ENCODE results near the gene RPE65. TPM values are rescaled to one million over a fixed set of nuclear protein-coding genes. Genes with fewer than 3 reads are reported as not detected.

The RPE65 gene
- total and polyA plus RNA-seq, 2 of the 8 experiments (the other 6 are each of a cell fraction or from before 2014, with no cell fraction given) = not detected

DNA sequence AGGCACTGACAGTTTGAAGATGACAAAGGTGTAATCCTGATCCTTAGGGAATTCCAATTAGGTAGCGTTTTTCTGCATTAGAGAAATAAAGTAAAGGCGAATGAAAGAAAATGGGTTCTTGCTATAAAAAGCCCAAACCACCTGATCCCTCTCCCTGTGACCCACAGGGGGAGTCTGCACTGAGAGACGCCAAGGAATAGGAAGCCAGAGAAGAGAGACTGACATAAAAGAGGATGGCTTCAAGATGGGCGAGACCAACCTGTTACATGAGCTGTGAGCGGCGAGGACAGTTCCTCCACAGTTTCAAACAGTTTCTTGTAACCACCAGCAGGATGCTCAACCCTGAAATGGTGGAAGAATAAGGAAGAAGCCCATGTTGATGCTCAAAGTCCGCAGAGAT, 1.4 kb downstream of the RPE65 start:
- FAIRE-seq (peak; percentile 45), DNase-seq (ENCODE audit: low read depth in 1 of 2, low spot score in 2 of 2) (no peak)
- Histone ChIP-seq H2BK5ac (ENCODE audit: low read depth, low read length) (no peak overlapping the region), H3K56ac (replicated peaks; ENCODE audit: insufficient read length, low read depth, low read length) (no peak overlapping the region), H3K36me3 (ENCODE audit: control insufficient read depth in 2 of 4, insufficient read depth in 4 of 4, low read length in 3 of 4) (no peaks in the 10 kb centered on the region), H4K8ac (ENCODE audit: extremely low read depth, insufficient read depth, low read length) (no peak overlapping the region), H3K23me2 (ENCODE audit: low read depth, low read length) (no peaks in the 10 kb centered on the region), H3K79me1 (ENCODE audit: low read depth, low read length) (no peaks in the 10 kb centered on the region), H3K9ac (replicated peaks in 1 of 4; ENCODE audit: extremely low read depth in 1 of 4, low read depth in 3 of 4, low read length in 3 of 4) (no peak overlapping the region), H3K18ac (ENCODE audit: extremely low read depth, low read length) (no peak overlapping the region), H2BK15ac (ENCODE audit: low read length) (no peak overlapping the region), H3K27me3 (replicated peaks in 1 of 4; ENCODE audit: control insufficient read depth in 3 of 4, extremely low read depth in 1 of 4, insufficient read depth in 3 of 4, low read length in 3 of 4) (no peaks in the 10 kb centered on the region), H3K4me2 (ENCODE audit: insufficient read depth in 1 of 2, low read depth in 2 of 2, low read length in 2 of 2) (no peak overlapping the region), H3K9me3 (ENCODE audit: insufficient read depth in 2 of 2, low read depth in 1 of 2, low read length in 1 of 2) (no peaks in the 10 kb centered on the region), H3K23ac (ENCODE audit: insufficient read length) (no peak overlapping the region), H4K91ac (replicated peaks; ENCODE audit: insufficient read length, low read length) (no peak overlapping the region), H3K79me2 (ENCODE audit: control insufficient read depth in 1 of 2, insufficient read depth in 2 of 2, low read length in 2 of 2) (no peaks in the 10 kb centered on the region), H2BK120ac (replicated peaks; ENCODE audit: low read depth, low read length) (no peak overlapping the region), H3K27ac (ENCODE audit: low read depth, low read length) (no peak overlapping the region), H4K5ac (ENCODE audit: insufficient read length, low read depth, low read length) (no peak overlapping the region), H3K14ac (ENCODE audit: insufficient read length) (no peak overlapping the region), H2BK12ac (ENCODE audit: low read depth, low read length) (no peak overlapping the region), H2BK20ac (ENCODE audit: low read length) (no peak overlapping the region), H3K4ac (replicated peaks; ENCODE audit: insufficient read length, low read depth, low read length) (no peak overlapping the region), H4K20me1 (replicated peaks in 1 of 2; ENCODE audit: control insufficient read depth in 1 of 2, insufficient read depth in 2 of 2, low read length in 2 of 2) (no peaks in the 10 kb centered on the region), H3K4me3 (ENCODE audit: extremely low read depth in 1 of 4, insufficient read depth in 2 of 4, low read depth in 3 of 4, low read length in 4 of 4) (no peak overlapping the region), H2AK5ac (ENCODE audit: low read depth, low read length) (no peak overlapping the region), H3K4me1 (replicated peaks in 1 of 4; ENCODE audit: control insufficient read depth in 3 of 4, insufficient read depth in 4 of 4, low read length in 3 of 4) (peaks cover 0 to 2% (median 0%) of the 10 kb centered on the region in 4 experiments; a peak in 1 of 7 replicates), H2AFZ (ENCODE audit: low read length) (peak overlapping the region; percentile 79; the same call in 1 of the 2 replicates)
- TF ChIP-seq POLR2AphosphoS5 (IDR thresholded peaks at IDR 0.05; ENCODE audit: low read depth, low read length) = no peak
- TF ChIP-seq, protein P1, sequence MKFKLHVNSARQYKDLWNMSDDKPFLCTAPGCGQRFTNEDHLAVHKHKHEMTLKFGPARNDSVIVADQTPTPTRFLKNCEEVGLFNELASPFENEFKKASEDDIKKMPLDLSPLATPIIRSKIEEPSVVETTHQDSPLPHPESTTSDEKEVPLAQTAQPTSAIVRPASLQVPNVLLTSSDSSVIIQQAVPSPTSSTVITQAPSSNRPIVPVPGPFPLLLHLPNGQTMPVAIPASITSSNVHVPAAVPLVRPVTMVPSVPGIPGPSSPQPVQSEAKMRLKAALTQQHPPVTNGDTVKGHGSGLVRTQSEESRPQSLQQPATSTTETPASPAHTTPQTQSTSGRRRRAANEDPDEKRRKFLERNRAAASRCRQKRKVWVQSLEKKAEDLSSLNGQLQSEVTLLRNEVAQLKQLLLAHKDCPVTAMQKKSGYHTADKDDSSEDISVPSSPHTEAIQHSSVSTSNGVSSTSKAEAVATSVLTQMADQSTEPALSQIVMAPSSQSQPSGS (IDR thresholded peaks at IDR 0.05; ENCODE audit: low read length) = no peak
- no peak for TF ChIP-seq TBP (IDR thresholded peaks at IDR 0.05; ENCODE audit: low read depth, low read length)
- TF ChIP-seq, protein P2, sequence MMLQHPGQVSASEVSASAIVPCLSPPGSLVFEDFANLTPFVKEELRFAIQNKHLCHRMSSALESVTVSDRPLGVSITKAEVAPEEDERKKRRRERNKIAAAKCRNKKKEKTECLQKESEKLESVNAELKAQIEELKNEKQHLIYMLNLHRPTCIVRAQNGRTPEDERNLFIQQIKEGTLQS (IDR thresholded peaks at IDR 0.05; ENCODE audit: insufficient read depth, low read depth, low read length) = no peak
- peak in 1 of 2 experiments; percentile 27; a peak in 3 of 4 replicates for TF ChIP-seq RAD21 (IDR thresholded peaks at IDR 0.05 in 1 of 2, conservative IDR thresholded peaks at IDR 0.05 in 1 of 2; ENCODE audit: low read depth in 2 of 2, low read length in 2 of 2)
- TF ChIP-seq TCF12 (IDR thresholded peaks at IDR 0.05; ENCODE audit: low read depth, low read length) = no peak
- peak in 2 of 3 experiments; percentile 26 to 37; a peak in 3 of 4 replicates for TF ChIP-seq CTCF (IDR thresholded peaks at IDR 0.05; ENCODE audit: control extremely low read depth in 1 of 3, insufficient read depth in 1 of 3, low read depth in 1 of 3, low read length in 3 of 3)
- ChIA-PET POLR2A (ENCODE audit: partially characterized antibody) (no interaction called here), CTCF (ENCODE audit: partially characterized antibody) (interaction anchor here (1.0 to 2.4 kb wide), 9 partner anchors 10 to 1291 kb away, joined by 3 to 13 read pairs (median 4); no protein-coding TSS in a partner anchor)
- WGBS, 2 experiments (ENCODE audit: extremely low coverage in 1 of 2, insufficient coverage in 1 of 2, insufficient read length in 1 of 2, insufficient replicate concordance in 2 of 2, low coverage in 1 of 2, low lambda C conversion rate in 2 of 2, missing lambda C conversion rate in 1 of 2) = 79% methylated on average over 7 of the region's 7 CpGs; no CpG with 5 or more reads in 1 of the 2 experiments

All from H1 (cell line).